Duodenal mucosa (tissue), 2 donors: ENCODE data around the gene CDCA4.

Experiments
- H3K27ac ChIP-seq: one replicate; pipeline ENCODE4 v1.7.0; 2013; ENCODE audit warnings: low read depth, low read length
- H3K27me3 ChIP-seq, 2 donors: one replicate each; pipeline ENCODE4 v1.7.0; 2013; ENCODE audit warnings: low read length in 2 of 2, control low read depth in 1 of 2; ENCODE audit not compliant: insufficient read depth in 2 of 2, control insufficient read depth in 1 of 2
- H3K36me3 ChIP-seq, 2 donors: one replicate each; pipeline ENCODE4 v1.7.0; 2013; ENCODE audit warnings: low read length in 2 of 2, control low read depth in 1 of 2; ENCODE audit not compliant: insufficient read depth in 2 of 2, control insufficient read depth in 1 of 2
- H3K4me1 ChIP-seq, 2 donors: one replicate each; pipeline ENCODE4 v1.7.0; 2013; ENCODE audit warnings: low read length in 2 of 2, control low read depth in 1 of 2; ENCODE audit not compliant: insufficient read depth in 2 of 2, control insufficient read depth in 1 of 2
- H3K4me3 ChIP-seq, 2 donors: one replicate each; pipeline ENCODE4 v1.7.0; 2013; ENCODE audit warnings: low read length in 2 of 2, low read depth in 1 of 2
- H3K9ac ChIP-seq, 2 donors: one replicate each; pipeline ENCODE4 v1.7.0; 2013; ENCODE audit warnings: low read length in 2 of 2, low read depth in 1 of 2
- H3K9me3 ChIP-seq, 2 donors: one replicate each; pipeline ENCODE4 v1.7.0; 2013; ENCODE audit warnings: low read length in 2 of 2, control low read depth in 1 of 2; ENCODE audit not compliant: control insufficient read depth in 1 of 2

Gene CDCA4

DNA sequence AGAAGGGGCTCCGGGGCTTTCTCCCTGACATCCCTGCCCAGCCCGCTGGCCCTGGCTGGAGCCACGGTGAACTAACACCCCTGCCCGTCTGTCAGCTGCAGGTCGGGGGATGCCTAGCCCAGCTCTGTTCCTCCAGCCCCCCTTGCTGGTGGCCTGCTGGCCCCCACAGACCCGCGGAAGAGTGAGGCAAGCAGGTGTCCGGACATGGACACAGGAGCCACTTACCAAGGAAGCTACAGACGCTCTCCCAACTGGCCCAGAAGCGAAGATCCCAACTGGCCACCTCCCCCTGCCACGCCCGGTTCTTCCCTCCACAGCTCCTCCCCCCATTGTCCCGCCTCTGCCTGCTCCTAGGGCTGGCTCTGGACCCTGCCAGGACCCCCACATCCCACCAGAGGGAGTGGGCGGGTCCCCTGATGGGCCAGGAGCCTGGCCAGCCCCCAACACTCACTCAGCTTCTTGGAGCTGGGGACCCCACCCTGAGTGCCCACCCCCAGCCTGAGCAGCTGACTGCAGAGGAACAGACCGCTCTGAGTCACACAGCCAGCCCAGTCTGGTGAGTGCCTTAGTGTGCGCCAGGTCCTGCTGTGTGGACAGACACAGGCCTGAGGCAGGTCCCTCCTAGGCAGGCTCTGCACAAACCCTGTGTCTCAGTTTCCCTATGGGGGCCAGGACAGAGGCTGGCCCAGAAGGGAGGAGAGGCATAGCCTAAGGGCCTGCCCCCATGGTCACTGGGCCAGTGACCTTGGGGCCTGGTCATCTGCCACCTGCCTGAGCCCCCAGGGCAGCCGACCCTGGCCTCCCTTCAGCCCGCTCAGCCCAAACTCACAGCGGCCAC is 50.4 kb downstream of the CDCA4 start:
- H3K9ac ChIP-seq: no peak overlapping the region
- H3K27ac ChIP-seq: no peak overlapping the region
- no peaks in the 10 kb centered on the region for H3K9me3 ChIP-seq
- peaks cover 30 to 36% of the 10 kb centered on the region in 2 donors for H3K27me3 ChIP-seq
- peaks cover 40 to 50% of the 10 kb centered on the region in 2 donors for H3K4me1 ChIP-seq
- H3K36me3 ChIP-seq: no peaks in the 10 kb centered on the region
- no peak overlapping the region for H3K4me3 ChIP-seq

DNA sequence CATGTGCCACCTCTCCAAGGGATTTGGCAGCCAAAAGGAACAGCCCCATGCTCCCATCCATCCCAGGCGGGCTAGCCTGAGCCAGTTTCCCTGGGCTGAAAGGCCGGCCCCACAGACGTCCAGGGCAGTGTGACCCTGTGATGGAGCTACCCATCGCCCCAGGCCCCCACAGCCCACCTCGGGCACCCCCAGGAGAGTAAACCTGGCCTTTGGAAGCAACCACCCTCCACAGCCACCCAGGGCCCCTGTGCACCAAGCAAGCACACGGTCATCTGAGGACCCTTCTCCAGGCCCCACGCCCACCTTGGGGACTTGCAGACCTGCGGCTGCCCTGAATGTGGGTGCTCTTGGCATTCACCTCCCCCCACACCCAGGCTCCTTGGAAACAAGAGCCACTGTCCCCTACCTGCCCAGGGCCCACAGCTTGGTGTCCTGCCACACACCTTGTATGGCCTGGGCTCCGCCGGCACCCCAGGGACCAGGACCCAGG is 51.1 kb downstream of the CDCA4 start:
- Histone ChIP-seq H3K4me3 (no peak overlapping the region), H3K36me3 (no peaks in the 10 kb centered on the region), H3K27me3 (peaks cover 30 to 36% of the 10 kb centered on the region in 2 donors), H3K4me1 (peaks cover 38 to 48% of the 10 kb centered on the region in 2 donors), H3K27ac (no peak overlapping the region), H3K9ac (no peak overlapping the region), H3K9me3 (no peaks in the 10 kb centered on the region)

DNA sequence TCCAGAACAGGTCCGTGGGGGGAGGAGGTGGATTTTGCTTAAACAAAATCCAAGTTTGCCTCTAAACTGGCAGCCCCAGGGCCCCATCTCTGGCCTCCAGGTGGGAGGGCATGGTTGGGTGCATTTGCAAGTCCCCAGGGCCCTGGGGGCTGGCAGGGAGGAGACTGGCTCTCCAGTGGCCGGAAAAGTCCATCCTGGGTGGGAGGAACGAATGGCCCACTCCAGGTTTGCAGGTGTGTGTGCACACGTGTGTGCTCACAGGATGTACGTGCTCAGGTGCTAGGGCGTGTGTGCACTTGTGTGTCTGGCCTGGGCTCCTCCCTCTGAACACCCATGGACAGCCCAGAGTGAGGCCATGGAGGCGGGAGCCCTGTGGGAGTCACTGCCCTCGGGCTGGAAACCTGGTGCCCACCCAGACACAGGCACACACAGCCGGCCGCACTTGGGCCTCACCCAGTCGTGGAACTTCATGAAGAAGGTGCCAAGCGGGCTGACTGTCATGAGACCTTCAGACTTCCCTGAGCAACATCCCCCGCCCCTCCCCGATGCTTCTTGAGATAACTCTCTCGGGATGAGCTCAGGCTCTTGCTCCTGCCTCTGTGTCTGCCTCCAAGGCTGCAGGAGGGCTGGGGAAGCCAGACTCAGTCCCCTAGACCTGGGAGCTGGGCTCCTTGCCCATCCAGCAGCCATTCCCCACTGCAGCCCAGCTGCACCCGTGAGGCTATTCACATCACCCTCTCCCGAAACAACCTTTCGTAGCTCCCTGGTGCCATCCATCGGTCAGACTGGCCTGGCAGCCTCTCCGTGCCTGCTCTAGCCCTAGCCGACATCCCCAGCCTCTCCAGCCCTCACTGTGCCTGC is 52.1 kb downstream of the CDCA4 start:
- Histone ChIP-seq H3K9me3 (no peaks in the 10 kb centered on the region), H3K9ac (no peak overlapping the region), H3K36me3 (no peaks in the 10 kb centered on the region), H3K27ac (no peak overlapping the region), H3K4me3 (peak overlapping the region in 1 of 2 donors; percentile 35), H3K4me1 (peaks cover 38 to 42% of the 10 kb centered on the region in 2 donors), H3K27me3 (peaks cover 30 to 36% of the 10 kb centered on the region in 2 donors)

DNA sequence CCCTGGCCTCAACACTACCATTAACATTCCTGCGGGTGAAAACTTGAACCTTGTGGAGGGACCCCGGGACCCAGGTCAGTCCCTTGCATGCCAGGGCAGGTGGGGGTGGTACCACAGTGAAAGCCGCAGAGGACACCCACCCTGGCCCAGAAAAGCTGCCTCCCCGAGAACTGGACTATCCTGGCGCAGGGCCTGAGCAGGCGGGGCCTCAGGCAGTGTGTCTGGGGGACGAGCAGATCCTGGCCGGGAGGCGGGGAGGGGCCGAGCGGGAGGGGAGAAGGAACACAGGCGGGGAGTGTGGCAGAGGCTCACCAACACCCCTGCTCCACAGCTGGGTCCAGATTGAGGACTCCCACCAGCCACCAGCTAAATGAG is 52.7 kb downstream of the CDCA4 start:
- no peak overlapping the region for H3K9ac ChIP-seq
- no peaks in the 10 kb centered on the region for H3K36me3 ChIP-seq
- H3K4me1 ChIP-seq: peaks cover 34 to 37% of the 10 kb centered on the region in 2 donors
- H3K27me3 ChIP-seq: peaks cover 30 to 36% of the 10 kb centered on the region in 2 donors
- peak overlapping the region in 1 of 2 donors; percentile 35 for H3K4me3 ChIP-seq
- no peak overlapping the region for H3K27ac ChIP-seq
- no peaks in the 10 kb centered on the region for H3K9me3 ChIP-seq

DNA sequence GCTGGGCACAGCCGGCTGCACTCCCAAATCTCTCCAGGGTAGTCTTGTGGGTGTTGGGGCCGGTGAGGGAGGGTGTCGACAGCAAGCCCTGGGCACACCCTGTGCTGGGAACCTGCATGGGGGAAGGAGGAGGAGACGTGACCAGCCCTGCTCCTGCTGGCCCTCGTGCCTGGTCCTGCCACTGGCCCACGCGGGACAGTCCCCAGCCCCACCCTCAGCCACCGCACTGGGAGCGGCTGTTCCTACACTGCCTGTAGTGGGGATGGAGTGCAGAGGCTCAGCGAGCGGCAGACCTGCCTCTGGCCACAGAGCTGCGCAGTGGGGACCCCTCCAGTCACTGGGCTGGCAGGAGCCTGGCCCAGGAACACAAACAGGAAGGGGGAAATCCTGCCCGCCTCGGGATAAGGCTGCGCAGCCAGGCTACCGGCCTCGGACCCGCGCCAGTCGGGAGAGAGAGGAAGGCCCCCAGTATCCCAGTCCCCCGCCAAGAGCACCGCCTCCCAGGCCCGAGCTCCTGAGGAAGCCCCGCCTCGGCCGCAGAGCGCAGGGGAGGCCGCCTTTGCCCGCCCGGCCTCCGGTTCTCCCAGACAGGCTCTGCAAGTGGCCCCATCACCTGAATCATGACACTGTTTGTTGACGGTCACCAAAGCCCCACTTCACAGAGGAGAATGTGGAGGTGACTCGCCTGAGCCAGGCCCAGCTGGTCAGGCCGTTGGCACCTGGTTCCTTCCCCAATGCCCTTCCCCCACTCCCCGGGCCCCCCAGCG is 53.3 kb downstream of the CDCA4 start:
- H3K36me3 ChIP-seq: no peaks in the 10 kb centered on the region
- peak overlapping the region in 1 of 2 donors; percentile 35 for H3K4me3 ChIP-seq
- H3K9me3 ChIP-seq: no peaks in the 10 kb centered on the region
- no peak overlapping the region for H3K9ac ChIP-seq
- H3K27ac ChIP-seq: no peak overlapping the region
- peaks cover 24 to 36% of the 10 kb centered on the region in 2 donors for H3K27me3 ChIP-seq
- peaks cover 29 to 32% of the 10 kb centered on the region in 2 donors for H3K4me1 ChIP-seq

DNA sequence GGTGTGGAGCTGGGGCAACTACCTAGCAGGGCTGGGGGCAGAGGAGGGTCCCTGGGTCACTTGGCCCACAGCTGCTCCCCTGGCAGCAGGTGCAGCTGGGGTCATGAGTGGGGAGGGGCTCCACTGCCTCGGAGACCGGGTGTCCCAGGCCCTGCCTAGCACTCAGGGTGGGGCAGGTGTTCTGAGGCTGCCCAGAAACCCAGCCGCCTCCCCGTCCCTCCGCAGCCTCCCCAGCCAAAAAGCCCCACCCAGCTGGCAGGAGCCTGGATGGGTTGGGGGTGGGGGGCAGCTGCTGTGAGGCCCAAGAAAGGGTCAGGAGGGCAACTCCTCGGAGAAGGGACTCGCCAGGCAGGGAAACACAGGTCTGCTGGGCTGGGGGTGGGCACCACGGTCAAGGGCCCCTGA is 53.9 kb downstream of the CDCA4 start:
- Histone ChIP-seq H3K36me3 (no peaks in the 10 kb centered on the region), H3K4me3 (no peak overlapping the region), H3K4me1 (peaks cover 23 to 26% of the 10 kb centered on the region in 2 donors), H3K27me3 (peaks cover 23 to 36% of the 10 kb centered on the region in 2 donors), H3K9ac (no peak overlapping the region), H3K27ac (no peak overlapping the region), H3K9me3 (no peaks in the 10 kb centered on the region)

DNA sequence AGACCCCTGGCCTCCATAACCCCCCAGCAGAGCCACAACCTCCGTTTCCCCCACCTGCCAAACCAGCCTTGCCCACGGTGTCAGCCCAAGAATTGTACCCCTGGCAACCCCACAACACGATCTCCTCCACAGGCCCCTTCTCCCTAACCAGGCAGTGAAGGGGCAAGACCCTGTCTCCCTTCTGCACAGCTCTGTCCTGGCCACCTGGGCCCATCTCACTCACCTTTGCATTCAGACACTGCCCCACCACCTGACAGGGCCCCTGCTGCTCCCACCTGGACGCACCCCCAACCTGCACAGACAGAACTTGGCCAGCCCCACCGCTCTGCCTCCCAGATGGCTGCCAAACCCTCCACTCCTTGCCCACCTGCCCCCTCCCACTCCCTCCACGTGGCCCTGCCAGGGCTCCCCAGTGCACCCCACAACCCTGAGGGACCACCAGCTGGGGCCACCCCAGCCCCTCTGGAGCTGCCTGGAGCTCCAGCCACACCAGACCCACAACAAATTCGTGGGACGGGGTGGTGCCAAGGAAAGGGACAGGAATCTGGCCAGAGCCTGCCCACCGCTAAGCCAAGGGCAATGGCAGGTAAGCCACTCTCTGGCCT is 54.5 kb downstream of the CDCA4 start:
- peaks cover 19 to 20% of the 10 kb centered on the region in 2 donors for H3K4me1 ChIP-seq
- H3K27ac ChIP-seq: no peak overlapping the region
- no peaks in the 10 kb centered on the region for H3K9me3 ChIP-seq
- H3K36me3 ChIP-seq: no peaks in the 10 kb centered on the region
- H3K4me3 ChIP-seq: no peak overlapping the region
- H3K27me3 ChIP-seq: peaks cover 23 to 36% of the 10 kb centered on the region in 2 donors
- H3K9ac ChIP-seq: no peak overlapping the region

DNA sequence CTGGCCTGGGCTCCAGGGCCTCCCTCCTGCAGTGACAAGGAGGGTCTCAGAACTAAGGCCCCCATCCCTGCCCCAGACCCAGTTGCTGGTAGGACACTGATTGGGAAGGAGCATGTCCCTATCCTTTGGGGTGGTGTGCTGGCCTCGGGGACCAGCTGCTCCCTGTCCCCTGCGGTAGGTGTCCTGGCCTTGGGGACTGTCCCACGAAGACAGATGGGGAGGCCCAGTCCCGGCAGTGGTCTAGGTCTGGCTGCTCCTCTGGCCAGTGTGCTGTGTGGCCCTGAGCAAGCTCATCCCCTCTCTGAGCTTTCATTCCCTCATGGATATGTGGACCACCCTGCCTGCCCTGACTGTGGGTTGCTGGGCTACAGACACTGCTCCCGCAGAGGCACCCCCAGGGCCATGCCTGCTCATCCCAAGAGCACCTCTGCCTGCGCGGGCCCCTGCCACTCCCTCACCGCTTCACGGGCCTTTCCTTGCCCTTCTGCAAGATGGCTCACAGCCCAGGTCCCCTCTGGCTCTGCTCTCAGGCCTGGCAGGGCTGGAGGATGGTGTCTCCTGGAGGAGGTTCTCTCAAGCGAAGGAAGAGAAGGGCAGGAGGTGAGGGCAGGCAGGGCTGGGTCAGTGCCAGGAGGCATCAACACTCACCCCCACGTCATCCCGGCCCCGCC is 55.2 kb downstream of the CDCA4 start:
- H3K4me1 ChIP-seq: peaks cover 19 to 20% of the 10 kb centered on the region in 2 donors
- H3K36me3 ChIP-seq: no peaks in the 10 kb centered on the region
- H3K27me3 ChIP-seq: peaks cover 23 to 36% of the 10 kb centered on the region in 2 donors
- no peaks in the 10 kb centered on the region for H3K9me3 ChIP-seq
- no peak overlapping the region for H3K9ac ChIP-seq
- no peak overlapping the region for H3K27ac ChIP-seq
- H3K4me3 ChIP-seq: no peak overlapping the region

DNA sequence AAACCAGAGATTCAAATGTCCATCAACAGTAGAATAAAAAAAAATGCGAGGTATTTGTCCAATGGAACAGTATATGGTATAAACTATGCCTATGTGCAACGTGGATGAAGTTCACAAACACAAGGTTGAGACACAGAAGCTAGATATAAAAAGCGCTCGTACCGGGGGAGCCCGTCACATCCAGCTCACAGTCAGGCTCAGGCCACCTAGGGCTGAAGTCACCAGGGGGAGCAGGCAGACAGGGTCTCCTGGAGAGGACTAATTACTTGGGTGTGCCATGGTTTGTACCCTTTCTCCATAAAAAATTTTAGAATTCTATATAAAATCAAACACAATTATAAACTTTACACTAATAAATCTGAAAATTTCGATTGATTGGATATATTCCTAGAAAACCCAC is 56.3 kb downstream of the CDCA4 start:
- H3K36me3 ChIP-seq: no peaks in the 10 kb centered on the region
- H3K27me3 ChIP-seq: peaks cover 23 to 31% of the 10 kb centered on the region in 2 donors
- H3K9ac ChIP-seq: no peak overlapping the region
- H3K4me3 ChIP-seq: no peak overlapping the region
- H3K27ac ChIP-seq: no peak overlapping the region
- no peaks in the 10 kb centered on the region for H3K9me3 ChIP-seq
- peaks cover 19 to 20% of the 10 kb centered on the region in 2 donors for H3K4me1 ChIP-seq
